ENCODE results near the gene PRSS21. TPM values are rescaled to one million over a fixed set of nuclear protein-coding genes. Genes with fewer than 3 reads are reported as not detected.

PRSS21 gene
- total RNA-seq, 2 experiments from 2014 or later = 11.3 to 12.5 TPM

- TF ChIP-seq CTCF (IDR thresholded peaks at IDR 0.05) = no peak
- peaks cover 23% of the 10 kb centered on the region for H3K4me1 Mint-ChIP-seq (ENCODE audit: low read depth)
- peak overlapping the region; percentile 18 for H3K27ac Mint-ChIP-seq
- intact Hi-C loops (cut with micrococcal nuclease) = no loop called here
- H3K9me3 Mint-ChIP-seq = no peaks in the 10 kb centered on the region
- H3K36me3 Mint-ChIP-seq (ENCODE audit: low read depth) = peaks cover 47% of the 10 kb centered on the region
- POLR2A ChIA-PET = interaction anchor here (1.1 to 8.7 kb wide), 6 partner anchors 9 to 21 kb away, joined by 6 to 80 read pairs (median 9); partner anchors contain the start of gene SRRM2
- ATAC-seq = no peak
- no peak overlapping the region for H3K4me3 Mint-ChIP-seq
- no peak for DNase-seq
- CTCF ChIA-PET = interaction anchor here (2.1 kb wide), 1 partner anchor 65 kb away, joined by 7 read pairs; no protein-coding TSS in a partner anchor
- no peaks in the 10 kb centered on the region for H3K27me3 Mint-ChIP-seq
Measured at GRCh38 chr16:2774161-2774891, 42.7 kb upstream of the PRSS21 start.

DNA sequence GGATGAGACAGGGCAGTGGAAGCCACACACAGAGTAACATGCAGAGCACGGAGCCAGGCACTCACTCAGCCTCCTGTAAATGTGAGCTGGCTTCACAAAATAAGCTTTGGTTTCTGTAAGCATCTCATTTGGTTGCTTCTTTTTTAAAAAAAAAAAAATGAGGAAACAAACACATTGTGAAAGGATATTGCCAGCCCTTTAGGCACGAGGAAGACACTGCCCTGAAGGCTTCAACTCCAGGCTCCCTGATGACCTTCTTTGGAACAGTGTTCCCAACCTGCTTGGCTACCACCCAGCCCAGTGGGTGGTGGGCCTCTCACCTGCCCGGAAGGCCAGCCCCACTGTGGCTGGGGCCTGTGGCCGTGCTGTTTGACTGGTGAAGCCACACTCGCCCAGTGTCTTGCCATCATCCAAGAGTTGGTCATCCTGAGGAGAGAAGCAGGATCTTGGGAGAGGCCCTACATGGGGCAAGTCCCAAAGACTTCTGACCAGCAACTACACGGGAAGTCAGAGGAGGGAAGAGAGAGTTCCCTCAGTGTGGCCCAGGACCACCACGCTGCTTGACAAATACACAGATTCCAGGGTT lies 41.8 kb upstream of the PRSS21 start:
- no peak for DNase-seq
- H3K36me3 Mint-ChIP-seq (ENCODE audit: low read depth) = peaks cover 39% of the 10 kb centered on the region
- peak overlapping the region; percentile 90 for H3K4me3 Mint-ChIP-seq
- peak overlapping the region; percentile 60 for H3K27ac Mint-ChIP-seq
- no peak for TF ChIP-seq CTCF (IDR thresholded peaks at IDR 0.05)
- ChIA-PET CTCF (interaction anchor here (1.5 to 2.1 kb wide), 3 partner anchors 10 to 64 kb away, joined by 6 to 7 read pairs (median 7); no protein-coding TSS in a partner anchor), POLR2A (interaction anchor here (1.0 to 8.7 kb wide), 8 partner anchors 8 to 93 kb away, joined by 3 to 80 read pairs (median 8); partner anchors contain the start of genes KCTD5 and SRRM2)
- peaks cover 25% of the 10 kb centered on the region for H3K4me1 Mint-ChIP-seq (ENCODE audit: low read depth)
- ATAC-seq = no peak
- no peaks in the 10 kb centered on the region for H3K27me3 Mint-ChIP-seq
- intact Hi-C loops (cut with micrococcal nuclease) = no loop called here
- H3K9me3 Mint-ChIP-seq = no peaks in the 10 kb centered on the region

- CTCF ChIA-PET = interaction anchor here (0.6 to 2.1 kb wide), 4 partner anchors 9 to 151 kb away, joined by 3 to 7 read pairs (median 6); no protein-coding TSS in a partner anchor
- H3K36me3 Mint-ChIP-seq (ENCODE audit: low read depth) = peaks cover 36% of the 10 kb centered on the region
- POLR2A ChIA-PET = interaction anchor here (0.7 to 8.7 kb wide), 9 partner anchors 9 to 107 kb away, joined by 3 to 80 read pairs (median 6); partner anchors contain the start of genes FLYWCH2, KCTD5 and SRRM2
- ATAC-seq (no peak), DNase-seq (no peak)
- TF ChIP-seq CTCF (IDR thresholded peaks at IDR 0.05) = no peak
- intact Hi-C loops (cut with micrococcal nuclease) = no loop called here
- peak overlapping the region; percentile 86 for H3K27ac Mint-ChIP-seq
- H3K9me3 Mint-ChIP-seq = no peaks in the 10 kb centered on the region
- H3K4me3 Mint-ChIP-seq = peak overlapping the region; percentile 90
- peaks cover 28% of the 10 kb centered on the region for H3K4me1 Mint-ChIP-seq (ENCODE audit: low read depth)
- no peaks in the 10 kb centered on the region for H3K27me3 Mint-ChIP-seq
Measured at GRCh38 chr16:2775765-2776499, 41.1 kb upstream of the PRSS21 start.

DNA sequence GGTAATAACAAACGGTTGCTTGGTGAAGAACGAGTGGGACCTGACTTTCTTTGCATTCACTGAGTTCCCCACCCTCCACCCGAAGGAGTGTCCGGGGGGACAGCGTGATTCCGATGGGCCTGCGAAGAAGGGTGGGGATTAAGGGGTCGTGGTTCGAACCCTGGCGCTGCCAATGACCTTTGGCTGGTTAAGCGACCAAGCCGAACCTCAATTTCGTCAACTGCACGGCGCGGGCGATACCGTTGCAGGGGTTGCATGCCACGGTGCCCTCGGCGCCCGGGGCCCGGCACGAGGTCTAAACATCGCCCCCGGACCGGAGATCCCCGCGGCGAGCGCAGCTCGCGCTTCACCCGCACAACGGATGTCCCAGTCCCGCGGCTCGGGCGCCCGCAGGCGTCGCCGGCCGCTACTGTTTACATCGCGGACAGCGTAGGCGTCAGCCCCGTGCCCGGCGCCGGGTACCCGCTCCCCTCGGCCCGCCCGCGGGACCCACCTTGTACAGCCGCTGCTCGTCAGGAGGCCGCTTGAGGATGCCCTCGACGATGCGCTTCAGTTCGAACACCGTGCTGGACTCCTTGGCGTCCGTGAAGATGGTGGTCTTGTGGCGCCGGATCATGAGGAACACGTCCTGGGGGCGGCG lies 40.4 kb upstream of the PRSS21 start:
- Mint-ChIP-seq H3K4me1 (ENCODE audit: low read depth) (peaks cover 26% of the 10 kb centered on the region), H3K27me3 (no peaks in the 10 kb centered on the region), H3K9me3 (no peaks in the 10 kb centered on the region), H3K36me3 (ENCODE audit: low read depth) (peaks cover 29% of the 10 kb centered on the region), H3K27ac (peak overlapping the region; percentile 86), H3K4me3 (peak overlapping the region; percentile 90)
- intact Hi-C loops (cut with micrococcal nuclease) = no loop called here
- POLR2A ChIA-PET = interaction anchor here (0.7 to 8.7 kb wide), 8 partner anchors 9 to 106 kb away, joined by 3 to 80 read pairs (median 8); partner anchors contain the start of genes FLYWCH2 and SRRM2
- TF ChIP-seq CTCF (IDR thresholded peaks at IDR 0.05) = no peak
- DNase-seq = peak; percentile 58
- ATAC-seq = peak; percentile 27
- CTCF ChIA-PET = interaction anchor here (0.6 to 2.1 kb wide), 5 partner anchors 9 to 151 kb away, joined by 3 to 7 read pairs (median 6); no protein-coding TSS in a partner anchor

All from activated CD8-positive, alpha-beta T cell treated with anti-CD3 and anti-CD28 coated beads for 36 hours (primary cell).